Measurements from ENCODE around the gene LEMD1.

DNA sequence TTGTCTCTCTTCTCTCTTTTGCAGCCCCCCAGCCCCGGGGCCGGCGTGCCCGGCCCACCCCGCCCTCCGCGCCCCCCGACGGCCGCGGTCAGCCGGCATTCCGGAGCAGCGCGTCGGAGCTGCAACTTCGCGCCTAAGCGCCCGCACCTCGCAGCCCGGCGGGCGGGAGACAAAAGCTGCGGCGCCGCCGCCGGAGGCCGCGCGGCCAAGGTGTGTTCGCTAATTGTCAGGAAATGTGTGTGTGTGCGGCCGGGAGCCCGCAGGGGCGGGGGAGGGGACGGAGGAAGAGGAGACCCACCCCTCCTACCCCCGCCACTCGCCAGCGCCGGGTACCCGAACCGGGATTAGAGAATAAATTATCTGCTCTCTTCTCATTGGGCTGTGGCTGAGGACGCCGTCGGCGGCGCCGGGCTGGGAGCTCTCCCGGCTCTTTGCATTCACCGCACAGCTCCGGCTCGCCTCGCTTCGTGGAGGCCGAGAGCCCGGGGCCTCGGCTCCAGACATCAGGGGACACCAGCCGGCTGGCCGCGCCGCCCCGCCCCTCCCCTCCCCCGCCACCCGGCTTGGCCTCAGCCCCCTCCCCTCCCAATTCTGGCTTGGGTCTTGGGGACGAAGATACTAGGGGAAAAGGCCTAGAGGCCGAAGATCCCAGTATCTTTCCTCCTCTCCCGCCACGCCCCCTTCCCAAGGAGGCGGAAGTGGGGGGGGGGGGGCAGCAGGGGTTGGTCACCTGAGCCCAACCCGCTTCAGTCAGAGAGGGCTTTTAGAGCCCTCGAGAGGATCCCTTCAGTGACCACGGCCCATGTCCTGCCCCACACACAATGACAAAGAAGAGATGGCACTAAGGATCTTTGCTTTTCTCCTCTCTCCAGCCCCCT lies 35.3 kb upstream of the LEMD1 start:
- TF ChIP-seq EZH2phosphoT487 (IDR thresholded peaks at IDR 0.05; ENCODE audit: low read length): no peak
- TF ChIP-seq EZH2 (optimal IDR thresholded peaks at IDR 0.05; ENCODE audit: low read depth, low read length): peak; percentile 25
- TF ChIP-seq, protein P1, sequence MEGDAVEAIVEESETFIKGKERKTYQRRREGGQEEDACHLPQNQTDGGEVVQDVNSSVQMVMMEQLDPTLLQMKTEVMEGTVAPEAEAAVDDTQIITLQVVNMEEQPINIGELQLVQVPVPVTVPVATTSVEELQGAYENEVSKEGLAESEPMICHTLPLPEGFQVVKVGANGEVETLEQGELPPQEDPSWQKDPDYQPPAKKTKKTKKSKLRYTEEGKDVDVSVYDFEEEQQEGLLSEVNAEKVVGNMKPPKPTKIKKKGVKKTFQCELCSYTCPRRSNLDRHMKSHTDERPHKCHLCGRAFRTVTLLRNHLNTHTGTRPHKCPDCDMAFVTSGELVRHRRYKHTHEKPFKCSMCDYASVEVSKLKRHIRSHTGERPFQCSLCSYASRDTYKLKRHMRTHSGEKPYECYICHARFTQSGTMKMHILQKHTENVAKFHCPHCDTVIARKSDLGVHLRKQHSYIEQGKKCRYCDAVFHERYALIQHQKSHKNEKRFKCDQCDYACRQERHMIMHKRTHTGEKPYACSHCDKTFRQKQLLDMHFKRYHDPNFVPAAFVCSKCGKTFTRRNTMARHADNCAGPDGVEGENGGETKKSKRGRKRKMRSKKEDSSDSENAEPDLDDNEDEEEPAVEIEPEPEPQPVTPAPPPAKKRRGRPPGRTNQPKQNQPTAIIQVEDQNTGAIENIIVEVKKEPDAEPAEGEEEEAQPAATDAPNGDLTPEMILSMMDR (IDR thresholded peaks at IDR 0.05; ENCODE audit: low read length): no peak
